HUES48 (cell line): ENCODE data around the gene CREB5.

Experiments used
- H3K27ac ChIP-seq: one replicate; pipeline ENCODE4 v1.7.0; 2013; ENCODE audit warnings: low read depth, low read length, inconsistent platforms
- H3K27me3 ChIP-seq: 2 replicates; pipeline ENCODE4 v1.6.1; 2013; ENCODE audit warnings: mild to moderate bottlenecking, low read length; ENCODE audit not compliant: control insufficient read depth, insufficient read depth
- H3K36me3 ChIP-seq: 2 replicates; pipeline ENCODE4 v1.6.1; 2013; ENCODE audit warnings: low read length; ENCODE audit not compliant: control insufficient read depth, insufficient read depth
- H3K4me1 ChIP-seq: 2 replicates; pipeline ENCODE4 v1.6.1; 2013; ENCODE audit warnings: mild to moderate bottlenecking, low read length; ENCODE audit not compliant: control insufficient read depth, insufficient read depth
- H3K4me3 ChIP-seq: 2 replicates; pipeline ENCODE4 v1.5.1; 2013; ENCODE audit warnings: mild to moderate bottlenecking, low read depth, low read length
- H3K9ac ChIP-seq: 2 replicates; pipeline ENCODE4 v1.6.1; 2013; ENCODE audit warnings: mild to moderate bottlenecking, low read depth, low read length, moderate library complexity
- H3K9me3 ChIP-seq: 2 replicates; pipeline ENCODE4 v1.6.1; 2013; ENCODE audit warnings: low read length; ENCODE audit not compliant: control insufficient read depth, insufficient read depth

Gene CREB5

GRCh38 chr7:28418966-28419365, 6.6 kb downstream of the CREB5 start:
- Histone ChIP-seq H3K4me1 (peaks cover 6% of the 10 kb centered on the region; the same call in 1 of the 2 replicates), H3K27ac (no peak overlapping the region), H3K36me3 (no peaks in the 10 kb centered on the region)

DNA sequence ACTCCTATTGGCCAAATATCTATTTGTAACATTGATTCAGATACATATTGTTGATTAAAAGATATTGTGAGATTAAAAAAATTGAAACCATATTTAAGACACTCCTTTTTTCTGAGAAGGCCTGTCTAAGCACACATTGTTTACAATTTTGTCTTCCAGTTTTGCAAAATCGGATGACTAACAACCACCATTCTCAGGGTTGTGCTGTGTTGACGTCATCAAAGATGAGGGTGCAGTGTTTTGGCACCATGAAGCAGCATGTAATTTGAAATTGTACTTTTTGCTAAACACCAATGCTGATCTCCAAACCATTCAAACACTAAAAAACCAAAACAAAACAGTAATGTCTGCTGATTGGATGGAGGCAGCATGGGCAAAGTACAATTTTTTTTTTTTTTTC, 7.4 kb downstream of the CREB5 start:
- no peak overlapping the region for H3K27ac ChIP-seq
- H3K27me3 ChIP-seq = no peaks in the 10 kb centered on the region
- no peaks in the 10 kb centered on the region for H3K9me3 ChIP-seq
- H3K4me1 ChIP-seq = peaks cover 6% of the 10 kb centered on the region; the same call in 1 of the 2 replicates
- no peak overlapping the region for H3K4me3 ChIP-seq
- H3K36me3 ChIP-seq = no peaks in the 10 kb centered on the region
- H3K9ac ChIP-seq = no peak overlapping the region

More at GRCh38 chr7:28418966-28419365, 6.6 kb downstream of the CREB5 start:
- Histone ChIP-seq H3K4me3 (no peak overlapping the region), H3K9ac (no peak overlapping the region), H3K9me3 (no peaks in the 10 kb centered on the region), H3K27me3 (no peaks in the 10 kb centered on the region)

DNA sequence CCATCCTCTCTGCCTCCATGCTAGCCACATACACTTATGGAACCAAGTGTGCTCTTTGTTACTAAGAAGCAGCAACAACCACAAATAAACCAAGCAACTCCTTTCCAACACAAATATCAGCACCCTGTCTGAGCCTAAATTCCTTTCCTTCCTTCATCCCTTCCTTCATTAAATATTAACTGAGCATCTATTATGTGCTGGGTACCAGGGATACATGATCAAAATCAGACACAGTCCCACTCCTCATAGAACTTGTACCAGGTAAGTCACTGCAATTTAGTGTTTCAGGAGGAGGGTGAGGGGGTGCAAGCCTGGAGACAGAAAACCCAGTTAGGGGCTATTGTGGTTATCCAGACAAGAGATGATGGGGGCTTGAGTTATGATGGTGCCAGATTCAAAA, 10.8 kb downstream of the CREB5 start:
- Histone ChIP-seq H3K27ac (no peak overlapping the region), H3K9me3 (no peaks in the 10 kb centered on the region), H3K4me3 (no peak overlapping the region), H3K36me3 (no peaks in the 10 kb centered on the region), H3K27me3 (no peaks in the 10 kb centered on the region), H3K9ac (no peak overlapping the region), H3K4me1 (peaks cover 6% of the 10 kb centered on the region; the same call in 1 of the 2 replicates)

GRCh38 chr7:28423918-28424514, 11.7 kb downstream of the CREB5 start:
- no peaks in the 10 kb centered on the region for H3K27me3 ChIP-seq

DNA sequence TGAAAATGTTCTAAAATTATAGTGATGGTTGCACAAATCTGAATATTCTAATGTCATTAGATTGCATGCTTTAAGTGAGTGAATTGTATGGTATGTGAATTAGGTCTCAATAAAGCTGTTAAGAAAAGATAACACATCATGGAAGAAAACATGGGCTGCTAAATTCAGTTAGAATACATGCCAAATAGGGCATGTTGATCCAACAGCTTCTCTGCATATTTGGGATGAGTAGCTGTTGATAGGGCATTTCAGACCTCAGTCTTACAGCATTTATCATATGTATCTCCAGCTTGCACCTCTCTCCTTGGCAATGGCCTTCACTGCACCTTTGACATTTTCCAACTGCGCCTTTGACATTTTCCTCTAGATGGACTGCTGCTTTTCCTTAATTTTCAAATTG, 13.2 kb downstream of the CREB5 start:
- Histone ChIP-seq H3K4me3 (no peak overlapping the region), H3K9me3 (no peaks in the 10 kb centered on the region), H3K27me3 (no peaks in the 10 kb centered on the region), H3K36me3 (no peaks in the 10 kb centered on the region), H3K4me1 (peaks cover 13% of the 10 kb centered on the region), H3K27ac (no peak overlapping the region), H3K9ac (no peak overlapping the region)

More at GRCh38 chr7:28423918-28424514, 11.7 kb downstream of the CREB5 start:
- Histone ChIP-seq H3K27ac (no peak overlapping the region), H3K9ac (no peak overlapping the region), H3K4me1 (no peaks in the 10 kb centered on the region), H3K36me3 (no peaks in the 10 kb centered on the region), H3K9me3 (no peaks in the 10 kb centered on the region), H3K4me3 (no peak overlapping the region)

DNA sequence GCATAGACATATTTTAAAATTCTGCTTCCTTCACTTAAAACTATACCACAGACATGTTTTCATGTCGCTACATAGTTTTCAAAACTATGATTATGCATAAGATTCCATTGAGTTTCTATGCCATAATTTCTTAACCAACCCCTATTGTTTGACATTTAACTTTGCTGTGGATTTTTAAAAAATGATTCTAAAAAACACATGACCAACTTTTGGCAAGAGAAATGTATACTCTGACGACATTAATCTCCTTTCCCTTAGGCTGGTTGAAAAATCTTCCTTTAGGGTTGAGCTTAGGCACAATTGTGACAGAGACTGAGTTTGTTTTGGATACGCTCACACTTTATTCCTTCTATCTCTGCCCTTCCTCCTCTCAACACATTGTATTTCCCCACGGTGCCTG, 14.9 kb downstream of the CREB5 start:
- Histone ChIP-seq H3K27me3 (no peaks in the 10 kb centered on the region), H3K27ac (no peak overlapping the region), H3K9ac (no peak overlapping the region)

GRCh38 chr7:28430616-28431015, 18.3 kb downstream of the CREB5 start:
- no peaks in the 10 kb centered on the region for H3K9me3 ChIP-seq
- no peak overlapping the region for H3K9ac ChIP-seq
- no peaks in the 10 kb centered on the region for H3K36me3 ChIP-seq
- peaks cover 53% of the 10 kb centered on the region for H3K4me1 ChIP-seq
- no peaks in the 10 kb centered on the region for H3K27me3 ChIP-seq
- H3K27ac ChIP-seq = no peak overlapping the region
- H3K4me3 ChIP-seq = no peak overlapping the region

More for the DNA sequence above, 14.9 kb downstream of the CREB5 start:
- H3K9me3 ChIP-seq = no peaks in the 10 kb centered on the region
- no peak overlapping the region for H3K4me3 ChIP-seq
- peaks cover 29% of the 10 kb centered on the region for H3K4me1 ChIP-seq
- H3K36me3 ChIP-seq = no peaks in the 10 kb centered on the region

GRCh38 chr7:28432105-28432504, 19.8 kb downstream of the CREB5 start:
- no peak overlapping the region for H3K9ac ChIP-seq
- no peak overlapping the region for H3K4me3 ChIP-seq
- H3K4me1 ChIP-seq = peaks cover 66% of the 10 kb centered on the region
- no peaks in the 10 kb centered on the region for H3K27me3 ChIP-seq
- H3K27ac ChIP-seq = no peak overlapping the region
- H3K36me3 ChIP-seq = no peaks in the 10 kb centered on the region
- H3K9me3 ChIP-seq = no peaks in the 10 kb centered on the region

DNA sequence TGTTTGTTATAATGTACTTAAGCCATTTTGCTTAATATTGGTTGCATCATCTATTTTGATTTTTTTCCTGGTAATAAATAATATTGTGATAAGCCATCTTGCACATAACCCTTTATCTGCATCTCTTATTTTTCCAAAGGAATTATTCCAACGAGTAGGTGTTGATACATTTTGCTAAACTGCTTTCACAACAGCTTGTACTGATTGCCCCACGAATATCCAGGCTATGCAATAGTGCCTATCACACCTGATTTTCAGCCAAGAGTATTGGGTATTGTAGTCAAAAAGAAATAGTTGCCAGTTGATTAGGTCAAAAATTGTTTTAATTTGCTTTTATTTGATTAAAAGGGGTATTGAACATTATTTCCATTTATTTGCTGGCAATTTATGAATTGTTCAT, 20.7 kb downstream of the CREB5 start:
- H3K27ac ChIP-seq = no peak overlapping the region
- H3K36me3 ChIP-seq = no peaks in the 10 kb centered on the region
- peaks cover 74% of the 10 kb centered on the region for H3K4me1 ChIP-seq
- H3K9ac ChIP-seq = no peak overlapping the region
- H3K9me3 ChIP-seq = no peaks in the 10 kb centered on the region
- no peaks in the 10 kb centered on the region for H3K27me3 ChIP-seq
- no peak overlapping the region for H3K4me3 ChIP-seq

GRCh38 chr7:28433699-28434219, 21.4 kb downstream of the CREB5 start:
- H3K27ac ChIP-seq = peak overlapping the region; percentile 30
- no peaks in the 10 kb centered on the region for H3K36me3 ChIP-seq
- no peak overlapping the region for H3K4me3 ChIP-seq
- no peak overlapping the region for H3K9ac ChIP-seq
- H3K4me1 ChIP-seq = peaks cover 80% of the 10 kb centered on the region
- no peaks in the 10 kb centered on the region for H3K27me3 ChIP-seq
- no peaks in the 10 kb centered on the region for H3K9me3 ChIP-seq

DNA sequence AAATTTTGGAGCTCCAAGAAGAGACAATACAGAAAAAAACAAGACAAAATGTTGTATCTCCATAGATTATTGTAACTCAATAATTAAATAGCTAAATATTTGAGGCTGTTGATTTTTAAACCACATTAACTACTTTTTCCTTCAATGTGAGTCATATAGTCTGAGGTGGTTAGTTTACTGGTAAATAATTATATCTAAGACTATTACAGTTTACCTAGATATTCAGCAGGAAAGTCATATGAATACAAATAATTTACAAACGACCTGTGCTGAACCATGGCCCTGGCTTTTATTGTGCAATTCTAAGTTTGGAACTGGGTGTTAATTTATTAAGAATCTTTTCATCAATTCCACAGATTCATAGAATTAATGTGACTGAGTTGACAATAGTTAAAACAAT, 22.2 kb downstream of the CREB5 start:
- Histone ChIP-seq H3K9me3 (no peaks in the 10 kb centered on the region), H3K9ac (no peak overlapping the region), H3K4me1 (peaks cover 77% of the 10 kb centered on the region), H3K4me3 (no peak overlapping the region), H3K27me3 (no peaks in the 10 kb centered on the region), H3K27ac (no peak overlapping the region), H3K36me3 (no peaks in the 10 kb centered on the region)
